Measurements from ENCODE around the gene NCOR2.

DNA sequence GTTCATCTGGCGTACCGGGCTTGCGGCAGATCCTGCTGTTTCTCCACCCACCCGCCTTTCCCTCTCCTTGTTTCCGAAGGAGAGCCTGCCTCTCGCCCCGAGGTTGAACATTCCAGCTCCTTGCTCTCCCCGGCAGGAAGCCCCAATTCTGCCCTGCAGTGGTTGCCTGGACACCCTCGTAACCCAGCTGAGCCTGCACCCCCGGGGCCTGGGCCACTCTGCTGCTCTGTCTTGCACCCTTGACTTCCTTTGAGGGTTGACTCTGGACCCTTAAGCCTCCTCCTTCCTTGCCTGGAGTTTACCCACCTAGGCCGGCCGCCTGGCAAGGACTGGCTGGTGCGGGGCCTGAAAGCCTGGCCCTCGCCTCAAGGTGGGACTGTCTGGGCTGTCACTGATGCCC is 25.8 kb upstream of the NCOR2 start:
- TF ChIP-seq, protein P1, sequence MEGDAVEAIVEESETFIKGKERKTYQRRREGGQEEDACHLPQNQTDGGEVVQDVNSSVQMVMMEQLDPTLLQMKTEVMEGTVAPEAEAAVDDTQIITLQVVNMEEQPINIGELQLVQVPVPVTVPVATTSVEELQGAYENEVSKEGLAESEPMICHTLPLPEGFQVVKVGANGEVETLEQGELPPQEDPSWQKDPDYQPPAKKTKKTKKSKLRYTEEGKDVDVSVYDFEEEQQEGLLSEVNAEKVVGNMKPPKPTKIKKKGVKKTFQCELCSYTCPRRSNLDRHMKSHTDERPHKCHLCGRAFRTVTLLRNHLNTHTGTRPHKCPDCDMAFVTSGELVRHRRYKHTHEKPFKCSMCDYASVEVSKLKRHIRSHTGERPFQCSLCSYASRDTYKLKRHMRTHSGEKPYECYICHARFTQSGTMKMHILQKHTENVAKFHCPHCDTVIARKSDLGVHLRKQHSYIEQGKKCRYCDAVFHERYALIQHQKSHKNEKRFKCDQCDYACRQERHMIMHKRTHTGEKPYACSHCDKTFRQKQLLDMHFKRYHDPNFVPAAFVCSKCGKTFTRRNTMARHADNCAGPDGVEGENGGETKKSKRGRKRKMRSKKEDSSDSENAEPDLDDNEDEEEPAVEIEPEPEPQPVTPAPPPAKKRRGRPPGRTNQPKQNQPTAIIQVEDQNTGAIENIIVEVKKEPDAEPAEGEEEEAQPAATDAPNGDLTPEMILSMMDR (IDR thresholded peaks at IDR 0.05; ENCODE audit: extremely low read depth in 1 of 2, insufficient read depth in 1 of 2, low read depth in 1 of 2, low read length in 2 of 2) = no peak
- no peak for TF ChIP-seq JUN (IDR thresholded peaks at IDR 0.05; ENCODE audit: borderline replicate concordance, insufficient read depth, insufficient read length, low read depth)
- TF ChIP-seq, protein P2, sequence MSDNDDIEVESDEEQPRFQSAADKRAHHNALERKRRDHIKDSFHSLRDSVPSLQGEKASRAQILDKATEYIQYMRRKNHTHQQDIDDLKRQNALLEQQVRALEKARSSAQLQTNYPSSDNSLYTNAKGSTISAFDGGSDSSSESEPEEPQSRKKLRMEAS (IDR thresholded peaks at IDR 0.05; ENCODE audit: insufficient read depth, insufficient read length) = no peak
- no peak for TF ChIP-seq POLR2AphosphoS5 (IDR thresholded peaks at IDR 0.05; ENCODE audit: insufficient read depth, low read depth, low read length)
- TF ChIP-seq EZH2 (IDR thresholded peaks at IDR 0.05; ENCODE audit: borderline replicate concordance, low read depth, low read length, severe bottlenecking) = no peak
- TF ChIP-seq POLR2A (IDR thresholded peaks at IDR 0.05; ENCODE audit: low read depth, low read length) = no peak
- no peak for TF ChIP-seq FOS (IDR thresholded peaks at IDR 0.05; ENCODE audit: borderline replicate concordance, insufficient read depth, low read length)
